GM21526 (cell line): ENCODE data around the gene ATP2A1.
"Not testable (repeated sequence)": the region's sequence is repeated elsewhere in the genome, so short reads cannot be mapped to it uniquely, and the experiment has no call there.

Source experiments
- ATAC-seq: cut with Tn5 transposase; IDR thresholded peaks from one replicate; pipeline ENCODE4 v1.9.1; 2021; ENCODE audit warnings: moderate library complexity; ENCODE audit not compliant: unreplicated experiment, low FRiP score

ATP2A1 gene

GRCh38 chr16:28858421-28858820 lies 19.9 kb upstream of the ATP2A1 start:
- ATAC-seq: no peak

- ATAC-seq: no peak
Measured at GRCh38 chr16:28859326-28859725, 19.0 kb upstream of the ATP2A1 start.

- no peak for ATAC-seq
Measured at GRCh38 chr16:28863929-28864793, 14.1 kb upstream of the ATP2A1 start.

GRCh38 chr16:28865001-28865688 lies 13.1 kb upstream of the ATP2A1 start:
- no peak for ATAC-seq

GRCh38 chr16:28865722-28866453 lies 12.4 kb upstream of the ATP2A1 start:
- ATAC-seq: no peak

- ATAC-seq: no peak
Measured at GRCh38 chr16:28866454-28866804, 11.9 kb upstream of the ATP2A1 start.

GRCh38 chr16:28867241-28867640 lies 11.0 kb upstream of the ATP2A1 start:
- no peak for ATAC-seq

GRCh38 chr16:28867646-28868045 lies 10.6 kb upstream of the ATP2A1 start:
- not testable (repeated sequence) for ATAC-seq

GRCh38 chr16:28869201-28869600 lies 9.1 kb upstream of the ATP2A1 start:
- no peak for ATAC-seq

GRCh38 chr16:28872952-28873351 lies 5.3 kb upstream of the ATP2A1 start:
- no peak for ATAC-seq

- no peak for ATAC-seq
Measured at GRCh38 chr16:28873543-28874201, 4.6 kb upstream of the ATP2A1 start.

- ATAC-seq: no peak
Measured at GRCh38 chr16:28874406-28874805, 3.9 kb upstream of the ATP2A1 start.

- no peak for ATAC-seq
Measured at GRCh38 chr16:28875134-28876018, 2.9 kb upstream of the ATP2A1 start.

GRCh38 chr16:28876019-28876659 lies 2.1 kb upstream of the ATP2A1 start:
- ATAC-seq: no peak

GRCh38 chr16:28876973-28877654 lies 1.2 kb upstream of the ATP2A1 start:
- no peak for ATAC-seq

GRCh38 chr16:28877655-28878000 lies 660 bp upstream of the ATP2A1 start:
- no peak for ATAC-seq

GRCh38 chr16:28879261-28879840 lies 1.1 kb downstream of the ATP2A1 start:
- ATAC-seq: no peak

- ATAC-seq: peak; percentile 76
Measured at GRCh38 chr16:28879841-28880588, 1.7 kb downstream of the ATP2A1 start.
